H1 (cell line): Measurements from ENCODE around the gene NAA25. TPM values are rescaled to one million over a fixed set of nuclear protein-coding genes. Genes with fewer than 3 reads are reported as not detected.

Source experiments
- POLR2AphosphoS5 ChIP-seq: IDR thresholded peaks from 2 replicates; pipeline ENCODE4 v1.6.1; 2011; ENCODE audit warnings: low read depth, low read length
- RNF2 ChIP-seq: fragments of 200-900, 300-1000 bp; sonication (generic); IDR thresholded peaks from 2 replicates; pipeline ENCODE4 v1.7.1; 2016; ENCODE audit warnings: borderline replicate concordance, low read depth, mild to moderate bottlenecking, antibody characterized with exemption, low read length; ENCODE audit not compliant: poor library complexity, severe bottlenecking; ENCODE audit errors: missing control alignments
- SUZ12 ChIP-seq: fragments of 200-600 bp; sonication (generic); IDR thresholded peaks from 2 replicates; pipeline ENCODE4 v1.6.1; 2012; ENCODE audit warnings: mild to moderate bottlenecking, inconsistent platforms, low read length, moderate library complexity, mixed read lengths
- TAF1 ChIP-seq: IDR thresholded peaks from 2 replicates; pipeline ENCODE4 v1.6.1; 2011; ENCODE audit warnings: mild to moderate bottlenecking, low read depth, low read length
- TBP ChIP-seq: IDR thresholded peaks from 2 replicates; pipeline ENCODE4 v1.6.1; 2011; ENCODE audit warnings: low read depth, low read length, improper control_type of control experiment
- YY1 ChIP-seq: IDR thresholded peaks from 2 replicates; pipeline ENCODE4 v1.6.1; 2011; ENCODE audit warnings: low read depth, mild to moderate bottlenecking, low read length
- polyA plus RNA-seq, 7 experiments: library from polyadenylated mRNA; depleted of rRNA in 3 of 7; stranded (reverse) in 5 of 7; unstranded in 2 of 7; fragments of >200 nt in 5 of 7; fragments of 200-250 nt in 2 of 7; gene quantifications; 1 replicate in 5 of 7; 2 replicates in 1 of 7; 4 replicates in 1 of 7; pipeline versions ENCODE4 v1.2.1 to v1.2.3, GENCODE V29; 2011 to 2013; ENCODE audit warnings: missing spikeins in 2 of 7, mixed read lengths in 2 of 7
- total RNA-seq: library from RNA; stranded (reverse); fragmentation: NEBNext Ultra II Directional; extraction: Animal tissue kit (Norgen Biotek cat#: 25700); gene quantifications from 2 replicates; pipeline ENCODE4 v1.2.1, GENCODE V29; 2021

The NAA25 gene
- total and polyA plus RNA-seq, 2 of the 8 experiments (the other 6 are each of a cell fraction or from before 2014, with no cell fraction given) = 10.8 to 60.3 TPM

DNA sequence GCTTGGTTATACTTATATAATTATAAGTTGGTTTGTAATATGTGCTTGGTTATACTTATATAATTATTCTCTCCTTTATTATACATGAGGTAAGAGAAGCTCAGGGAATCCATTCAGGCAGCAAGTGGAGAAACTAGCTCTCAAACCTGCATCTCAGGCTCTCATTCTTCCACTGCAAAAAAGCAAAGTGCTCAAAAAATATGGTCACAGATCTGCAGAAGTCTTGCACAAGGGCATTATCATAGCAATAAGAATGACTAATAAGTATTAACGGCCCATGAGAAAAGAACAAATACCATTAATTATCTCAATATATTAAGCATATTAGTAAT, 16.3 kb upstream of the NAA25 start (continued):
- TF ChIP-seq SUZ12 (no peak), YY1 (no peak), RNF2 (no peak), TAF1 (no peak), TBP (no peak), POLR2AphosphoS5 (no peak)
